ENCODE results near the gene ALDH3A1. TPM values are rescaled to one million over a fixed set of nuclear protein-coding genes. Genes with fewer than 3 reads are reported as not detected.
A peak's percentile ranks its signal among the peaks of the same experiment; 100 is the strongest.

The ALDH3A1 gene
- total and polyA plus RNA-seq, 2 donors: 0.76 to 2.2 TPM

DNA sequence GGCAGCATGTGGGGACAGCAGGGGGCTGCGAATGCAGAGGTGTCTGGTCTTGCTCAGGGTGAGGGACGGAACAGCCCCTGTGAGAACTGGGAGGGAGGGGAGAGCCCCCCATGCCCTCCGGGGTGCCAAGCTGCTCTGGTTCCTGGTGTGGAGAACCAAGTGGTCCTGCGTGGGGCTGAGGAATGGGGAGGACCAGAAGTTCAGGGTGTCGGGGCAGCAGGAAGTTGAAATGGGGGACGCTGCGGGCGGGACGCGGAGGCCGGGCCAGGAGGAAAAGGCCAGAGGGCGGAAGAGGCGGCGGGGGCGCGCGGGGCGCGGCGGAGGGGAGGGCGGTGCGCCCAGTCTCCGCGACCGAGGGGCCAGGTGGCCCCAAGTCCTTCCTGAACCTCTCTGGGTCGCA is 3.6 kb downstream of the ALDH3A1 start:
- Histone ChIP-seq H3K4me1 (ENCODE audit: control insufficient read depth in 2 of 2, insufficient read depth in 2 of 2, low read length in 2 of 2) (peaks cover 0 to 4% of the 10 kb centered on the region in 2 donors), H3K27ac (ENCODE audit: low read depth in 1 of 2, low read length in 1 of 2) (no peak overlapping the region), H3K9me3 (ENCODE audit: control insufficient read depth in 2 of 2, insufficient read depth in 1 of 2, low read length in 1 of 2) (no peaks in the 10 kb centered on the region), H3K27me3 (ENCODE audit: control insufficient read depth in 2 of 2, insufficient read depth in 1 of 2, low read length in 1 of 2) (peaks cover 7 to 49% of the 10 kb centered on the region in 2 donors), H3K36me3 (ENCODE audit: control insufficient read depth in 2 of 2, insufficient read depth in 2 of 2, low read length in 1 of 2) (no peaks in the 10 kb centered on the region), H3K4me3 (ENCODE audit: low read length in 2 of 2) (peak overlapping the region; percentile 20 to 48)
- no peak for DNase-seq (ENCODE audit: low read depth in 6 of 9, low spot score in 9 of 9)
- WGBS: 8% methylated on average over 26 of the region's 26 CpGs

DNA sequence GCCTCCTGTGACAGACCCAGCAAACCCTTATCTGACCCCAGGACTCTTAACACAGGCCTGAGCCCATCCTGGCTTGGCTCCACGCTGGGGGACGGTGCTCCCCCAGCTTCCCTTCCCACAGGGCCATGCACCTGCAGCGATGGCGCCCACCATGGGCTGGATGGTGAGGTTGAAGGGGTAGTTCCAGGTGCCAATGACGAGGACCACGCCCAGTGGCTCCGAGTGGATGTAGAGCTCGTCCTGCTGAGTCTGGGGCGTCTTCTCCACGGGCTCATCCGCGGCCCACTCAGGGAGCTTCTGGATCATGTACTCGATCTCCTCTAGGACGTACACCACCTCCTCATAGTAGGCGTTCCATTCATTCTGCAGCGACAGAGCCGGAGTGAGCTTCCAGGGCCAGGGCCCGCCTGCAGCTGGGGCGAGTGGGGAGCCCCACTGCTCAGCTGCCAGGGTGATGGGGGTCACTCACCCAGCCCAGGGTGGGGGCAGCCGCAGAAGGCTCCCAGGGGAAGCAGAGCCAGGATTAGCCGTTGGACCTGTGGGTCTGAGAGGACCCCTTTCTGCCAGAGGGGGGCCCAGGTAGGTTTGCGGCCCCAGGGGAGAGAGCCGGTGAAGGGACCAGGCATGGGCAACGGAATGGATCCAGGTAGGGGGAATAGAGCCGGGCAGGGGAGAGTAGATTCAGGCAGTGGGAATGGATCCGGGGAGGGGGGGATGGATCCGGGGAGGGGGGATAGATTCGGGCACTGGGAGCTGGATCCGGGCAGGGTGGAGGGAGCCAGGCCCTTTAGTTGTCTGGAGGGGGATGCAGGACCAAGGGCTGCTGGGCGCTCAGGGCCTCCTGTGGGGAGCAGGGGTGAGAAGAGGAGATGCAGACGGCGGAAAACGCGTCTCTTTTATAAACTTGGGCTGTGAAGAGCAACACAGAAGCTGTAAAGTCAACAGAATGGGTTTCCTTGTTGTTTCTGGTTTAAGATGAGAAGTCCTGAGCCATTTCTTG is 4.7 kb downstream of the ALDH3A1 start:
- Histone ChIP-seq H3K27me3 (ENCODE audit: control insufficient read depth in 2 of 2, insufficient read depth in 1 of 2, low read length in 1 of 2) (peaks cover 7 to 44% of the 10 kb centered on the region in 2 donors), H3K4me3 (ENCODE audit: low read length in 2 of 2) (no peak overlapping the region), H3K27ac (ENCODE audit: low read depth in 1 of 2, low read length in 1 of 2) (no peak overlapping the region), H3K4me1 (ENCODE audit: control insufficient read depth in 2 of 2, insufficient read depth in 2 of 2, low read length in 2 of 2) (peaks cover 0 to 4% of the 10 kb centered on the region in 2 donors), H3K36me3 (ENCODE audit: control insufficient read depth in 2 of 2, insufficient read depth in 2 of 2, low read length in 1 of 2) (no peaks in the 10 kb centered on the region), H3K9me3 (ENCODE audit: control insufficient read depth in 2 of 2, insufficient read depth in 1 of 2, low read length in 1 of 2) (no peaks in the 10 kb centered on the region)
- 97% methylated on average over 34 of the region's 34 CpGs for WGBS
- DNase-seq (ENCODE audit: low read depth in 6 of 9, low spot score in 9 of 9): no peak

- Histone ChIP-seq H3K27ac (ENCODE audit: low read depth in 1 of 2, low read length in 1 of 2) (no peak overlapping the region), H3K27me3 (ENCODE audit: control insufficient read depth in 2 of 2, insufficient read depth in 1 of 2, low read length in 1 of 2) (peaks cover 7 to 36% of the 10 kb centered on the region in 2 donors), H3K9me3 (ENCODE audit: control insufficient read depth in 2 of 2, insufficient read depth in 1 of 2, low read length in 1 of 2) (no peaks in the 10 kb centered on the region), H3K4me1 (ENCODE audit: control insufficient read depth in 2 of 2, insufficient read depth in 2 of 2, low read length in 2 of 2) (peaks cover 0 to 4% of the 10 kb centered on the region in 2 donors), H3K4me3 (ENCODE audit: low read length in 2 of 2) (no peak overlapping the region), H3K36me3 (ENCODE audit: control insufficient read depth in 2 of 2, insufficient read depth in 2 of 2, low read length in 1 of 2) (no peaks in the 10 kb centered on the region)
- no peak for DNase-seq (ENCODE audit: low read depth in 6 of 9, low spot score in 9 of 9)
- 97% methylated on average over 10 of the region's 10 CpGs for WGBS
Measured at GRCh38 chr17:19742495-19742894, 5.6 kb downstream of the ALDH3A1 start.

DNA sequence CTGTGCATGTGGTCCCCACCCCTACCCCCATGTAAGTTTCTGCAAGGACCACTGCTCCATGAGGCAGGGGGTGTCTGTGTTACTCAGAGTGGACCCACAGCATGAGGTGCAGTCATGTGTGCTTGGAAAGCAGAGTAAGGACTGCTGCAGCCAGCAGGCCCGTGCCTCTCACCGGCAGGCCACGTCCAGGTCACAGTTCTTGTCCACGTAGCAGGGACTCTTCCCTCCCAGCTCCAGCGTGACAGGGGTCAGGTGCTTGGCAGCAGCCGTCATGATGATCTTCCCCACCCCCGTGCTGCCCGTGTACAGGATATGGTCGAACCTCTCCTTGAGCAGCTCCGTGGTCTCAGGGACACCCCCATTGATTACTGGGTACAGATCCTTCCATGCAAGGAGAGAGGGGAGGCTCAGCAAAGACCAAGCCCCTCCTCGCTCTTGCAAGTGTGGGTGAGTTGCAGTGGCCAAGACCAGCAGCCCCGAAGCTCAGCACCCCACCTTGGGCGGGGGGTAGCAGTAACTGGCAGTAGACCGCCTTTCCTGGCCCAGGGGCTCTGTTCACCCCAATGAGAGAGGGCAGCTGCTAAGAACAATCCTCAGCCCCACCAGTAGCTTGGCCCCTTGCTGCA is 6.2 kb downstream of the ALDH3A1 start:
- WGBS: 92% methylated on average over 14 of the region's 14 CpGs
- H3K27ac ChIP-seq (ENCODE audit: low read depth in 1 of 2, low read length in 1 of 2): no peak overlapping the region
- no peaks in the 10 kb centered on the region for H3K9me3 ChIP-seq (ENCODE audit: control insufficient read depth in 2 of 2, insufficient read depth in 1 of 2, low read length in 1 of 2)
- H3K4me1 ChIP-seq (ENCODE audit: control insufficient read depth in 2 of 2, insufficient read depth in 2 of 2, low read length in 2 of 2): peaks cover 0 to 4% of the 10 kb centered on the region in 2 donors
- no peaks in the 10 kb centered on the region for H3K36me3 ChIP-seq (ENCODE audit: control insufficient read depth in 2 of 2, insufficient read depth in 2 of 2, low read length in 1 of 2)
- peaks cover 7 to 32% of the 10 kb centered on the region in 2 donors for H3K27me3 ChIP-seq (ENCODE audit: control insufficient read depth in 2 of 2, insufficient read depth in 1 of 2, low read length in 1 of 2)
- H3K4me3 ChIP-seq (ENCODE audit: low read length in 2 of 2): no peak overlapping the region
- no peak for DNase-seq (ENCODE audit: low read depth in 6 of 9, low spot score in 9 of 9)

DNA sequence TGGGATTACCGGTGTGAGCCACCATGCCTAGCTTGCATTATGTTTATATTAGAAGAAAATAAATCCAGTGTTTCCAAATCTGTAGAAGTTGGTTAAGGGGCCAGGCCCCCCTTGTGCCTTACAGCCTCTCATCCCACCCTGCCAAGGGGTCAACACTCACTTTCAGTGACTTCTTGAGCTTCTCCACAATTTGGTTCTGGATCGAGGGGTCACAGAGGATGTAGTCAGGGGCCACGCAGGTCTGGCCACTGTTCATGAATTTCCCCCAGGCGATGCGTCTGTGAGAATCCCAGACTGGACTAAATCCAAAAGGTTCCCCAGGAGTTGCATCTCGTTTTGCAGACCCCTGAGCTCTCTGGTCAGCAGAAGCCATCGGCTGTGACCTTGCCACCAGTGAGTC is 7.2 kb downstream of the ALDH3A1 start:
- Histone ChIP-seq H3K36me3 (ENCODE audit: control insufficient read depth in 2 of 2, insufficient read depth in 2 of 2, low read length in 1 of 2) (no peaks in the 10 kb centered on the region), H3K9me3 (ENCODE audit: control insufficient read depth in 2 of 2, insufficient read depth in 1 of 2, low read length in 1 of 2) (no peaks in the 10 kb centered on the region)

DNA sequence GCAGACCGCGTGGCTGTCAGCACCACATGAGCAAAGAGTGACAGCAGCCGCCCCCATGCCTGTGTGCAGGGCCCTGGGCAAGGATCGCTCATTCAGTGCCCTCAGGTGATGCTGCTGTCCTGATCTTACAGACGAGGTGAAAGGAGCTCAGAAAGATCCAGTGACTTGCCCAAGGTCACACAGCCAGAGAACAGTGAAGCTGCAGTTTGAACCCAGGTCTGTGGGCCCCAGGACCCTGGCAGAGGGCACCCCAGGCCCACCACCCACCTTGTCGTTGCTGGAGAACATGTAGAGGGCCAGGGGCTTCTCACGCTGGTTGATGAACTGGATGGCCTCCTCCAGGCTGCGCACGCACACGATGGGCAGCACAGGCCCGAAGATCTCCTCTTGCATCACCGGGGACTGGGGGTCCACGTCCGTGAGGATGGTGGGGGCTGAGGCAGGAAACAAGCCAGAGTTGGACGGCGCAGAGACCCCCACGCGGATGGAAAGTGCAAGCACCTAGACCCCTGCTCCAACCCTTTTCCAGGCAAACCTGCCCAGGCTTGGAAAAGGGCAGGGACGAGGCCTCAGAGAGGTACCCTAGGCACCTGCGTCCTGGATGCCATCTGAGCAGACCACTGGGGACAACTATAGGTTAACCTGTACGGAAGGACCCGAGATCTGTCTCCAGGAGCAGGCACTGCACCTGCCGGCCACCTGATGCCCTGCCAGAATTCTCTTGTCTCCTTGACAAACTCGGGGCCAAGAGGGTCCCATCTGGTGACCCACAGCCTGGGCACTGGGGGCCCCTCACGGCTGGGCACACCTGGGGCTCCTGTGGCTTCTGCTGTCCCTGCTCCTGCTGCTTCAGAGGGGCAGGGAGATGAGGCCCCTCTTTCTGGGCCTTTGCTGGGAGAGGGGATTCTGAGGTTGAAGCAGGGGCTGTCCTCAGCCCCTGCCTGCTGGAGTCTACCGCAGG is 8.6 kb downstream of the ALDH3A1 start:
- WGBS: 96% methylated on average over 26 of the region's 26 CpGs
- Histone ChIP-seq H3K36me3 (ENCODE audit: control insufficient read depth in 2 of 2, insufficient read depth in 2 of 2, low read length in 1 of 2) (no peaks in the 10 kb centered on the region), H3K27ac (ENCODE audit: low read depth in 1 of 2, low read length in 1 of 2) (no peak overlapping the region), H3K9me3 (ENCODE audit: control insufficient read depth in 2 of 2, insufficient read depth in 1 of 2, low read length in 1 of 2) (no peaks in the 10 kb centered on the region), H3K4me1 (ENCODE audit: control insufficient read depth in 2 of 2, insufficient read depth in 2 of 2, low read length in 2 of 2) (no peaks in the 10 kb centered on the region), H3K4me3 (ENCODE audit: low read length in 2 of 2) (no peak overlapping the region), H3K27me3 (ENCODE audit: control insufficient read depth in 2 of 2, insufficient read depth in 1 of 2, low read length in 1 of 2) (peaks cover 2 to 16% of the 10 kb centered on the region in 2 donors)
- DNase-seq (ENCODE audit: low read depth in 6 of 9, low spot score in 9 of 9): no peak

More for the DNA sequence above, 7.2 kb downstream of the ALDH3A1 start:
- 92% methylated on average over 7 of the region's 7 CpGs for WGBS
- Histone ChIP-seq H3K4me3 (ENCODE audit: low read length in 2 of 2) (no peak overlapping the region), H3K4me1 (ENCODE audit: control insufficient read depth in 2 of 2, insufficient read depth in 2 of 2, low read length in 2 of 2) (peaks cover 0 to 4% of the 10 kb centered on the region in 2 donors), H3K27me3 (ENCODE audit: control insufficient read depth in 2 of 2, insufficient read depth in 1 of 2, low read length in 1 of 2) (peaks cover 7 to 27% of the 10 kb centered on the region in 2 donors), H3K27ac (ENCODE audit: low read depth in 1 of 2, low read length in 1 of 2) (no peak overlapping the region)
- no peak for DNase-seq (ENCODE audit: low read depth in 6 of 9, low spot score in 9 of 9)

GRCh38 chr17:19738757-19739156 is 9.3 kb downstream of the ALDH3A1 start:
- Histone ChIP-seq H3K36me3 (ENCODE audit: control insufficient read depth in 2 of 2, insufficient read depth in 2 of 2, low read length in 1 of 2) (no peaks in the 10 kb centered on the region), H3K4me3 (ENCODE audit: low read length in 2 of 2) (no peak overlapping the region), H3K4me1 (ENCODE audit: control insufficient read depth in 2 of 2, insufficient read depth in 2 of 2, low read length in 2 of 2) (no peaks in the 10 kb centered on the region), H3K27ac (ENCODE audit: low read depth in 1 of 2, low read length in 1 of 2) (no peak overlapping the region), H3K9me3 (ENCODE audit: control insufficient read depth in 2 of 2, insufficient read depth in 1 of 2, low read length in 1 of 2) (no peaks in the 10 kb centered on the region), H3K27me3 (ENCODE audit: control insufficient read depth in 2 of 2, insufficient read depth in 1 of 2, low read length in 1 of 2) (peaks cover 2 to 11% of the 10 kb centered on the region in 2 donors)
- DNase-seq (ENCODE audit: low read depth in 6 of 9, low spot score in 9 of 9): no peak
- 97% methylated on average over 9 of the region's 9 CpGs for WGBS

- Histone ChIP-seq H3K36me3 (ENCODE audit: control insufficient read depth in 2 of 2, insufficient read depth in 2 of 2, low read length in 1 of 2) (no peaks in the 10 kb centered on the region), H3K9me3 (ENCODE audit: control insufficient read depth in 2 of 2, insufficient read depth in 1 of 2, low read length in 1 of 2) (no peaks in the 10 kb centered on the region), H3K4me1 (ENCODE audit: control insufficient read depth in 2 of 2, insufficient read depth in 2 of 2, low read length in 2 of 2) (no peaks in the 10 kb centered on the region), H3K27ac (ENCODE audit: low read depth in 1 of 2, low read length in 1 of 2) (no peak overlapping the region), H3K4me3 (ENCODE audit: low read length in 2 of 2) (no peak overlapping the region), H3K27me3 (ENCODE audit: control insufficient read depth in 2 of 2, insufficient read depth in 1 of 2, low read length in 1 of 2) (peaks cover 0 to 7% of the 10 kb centered on the region in 2 donors)
- no peak for DNase-seq (ENCODE audit: low read depth in 6 of 9, low spot score in 9 of 9)
- 97% methylated on average over 14 of the region's 14 CpGs for WGBS
Measured at GRCh38 chr17:19738073-19738449, 10.0 kb downstream of the ALDH3A1 start.

Measured in thymus (tissue), 11 donors.